Activated CD4-positive, alpha-beta T cell treated with anti-CD3 and anti-CD28 coated beads, Interleukin-2, amount 10 ng/mL, durations not matched to agents 7 days and 5 days (primary cell): ENCODE data around the gene RPP21. TPM values are rescaled to one million over a fixed set of nuclear protein-coding genes. Genes with fewer than 3 reads are reported as not detected.

Source experiments
- CTCF ChIA-PET: fragments of 350-600 bp; sonication (Branson Sonifier 250); formaldehyde crosslinking; loops from one replicate; lab custom pipeline; 2021; ENCODE audit warnings: antibody characterized with exemption; lab: Charles Lee
- POLR2A ChIA-PET: fragments of 350-600 bp; sonication (Branson Sonifier 250); formaldehyde crosslinking; loops from one replicate; lab custom pipeline; 2021; ENCODE audit warnings: antibody characterized with exemption; lab: Charles Lee
- DNase-seq: peaks from one replicate; pipeline ENCODE4 v3.0.0-alpha.2; 2020
- H3K27ac Mint-ChIP-seq: one replicate; pipeline ENCODE4 v1.8.0; 2021; ENCODE audit warnings: mild to moderate bottlenecking, moderate library complexity, mixed read lengths
- H3K27me3 Mint-ChIP-seq: one replicate; pipeline ENCODE4 v1.8.0; 2021; ENCODE audit warnings: mixed read lengths
- H3K36me3 Mint-ChIP-seq: one replicate; pipeline ENCODE4 v1.8.0; 2021; ENCODE audit warnings: low read depth, mixed read lengths
- H3K4me1 Mint-ChIP-seq: one replicate; pipeline ENCODE4 v1.8.0; 2021; ENCODE audit warnings: mixed read lengths
- H3K4me3 Mint-ChIP-seq: one replicate; pipeline ENCODE4 v1.8.0; 2021; ENCODE audit warnings: mild to moderate bottlenecking, moderate library complexity, mixed read lengths
- H3K9me3 Mint-ChIP-seq: one replicate; pipeline ENCODE4 v1.8.0; 2021; ENCODE audit warnings: mixed read lengths
- total RNA-seq, 2 experiments: library from RNA; stranded (reverse); gene quantifications; one replicate each; pipeline ENCODE4 v1.2.3, GENCODE V29; 2021

The RPP21 gene
- total RNA-seq, 2 experiments from 2014 or later, result 37.5 to 42.7 TPM

GRCh38 chr6:30322527-30323501 is 22.1 kb upstream of the RPP21 start:
- CTCF ChIA-PET, result no interaction called here
- H3K27me3 Mint-ChIP-seq, result no peaks in the 10 kb centered on the region
- peaks cover 78% of the 10 kb centered on the region for H3K4me1 Mint-ChIP-seq
- H3K4me3 Mint-ChIP-seq, result peak overlapping the region; percentile 26
- peak overlapping the region; percentile 68 for H3K27ac Mint-ChIP-seq
- POLR2A ChIA-PET, result interaction anchor here (0.6 kb wide), 1 partner anchor 16 kb away, joined by 3 read pairs; no protein-coding TSS in a partner anchor
- peaks cover 35% of the 10 kb centered on the region for H3K36me3 Mint-ChIP-seq
- H3K9me3 Mint-ChIP-seq, result no peaks in the 10 kb centered on the region
- DNase-seq, result no peak

GRCh38 chr6:30323806-30324205 is 21.1 kb upstream of the RPP21 start:
- Mint-ChIP-seq H3K27ac (no peak overlapping the region), H3K4me3 (no peak overlapping the region), H3K36me3 (peaks cover 31% of the 10 kb centered on the region), H3K4me1 (peaks cover 76% of the 10 kb centered on the region), H3K27me3 (no peaks in the 10 kb centered on the region), H3K9me3 (no peaks in the 10 kb centered on the region)
- DNase-seq, result no peak
- CTCF ChIA-PET, result no interaction called here
- POLR2A ChIA-PET, result interaction anchor here (0.6 kb wide), 1 partner anchor 15 kb away, joined by 3 read pairs; no protein-coding TSS in a partner anchor

GRCh38 chr6:30325150-30325872 is 19.6 kb upstream of the RPP21 start:
- DNase-seq, result peak; percentile 86
- Mint-ChIP-seq H3K36me3 (peaks cover 35% of the 10 kb centered on the region), H3K27ac (peak overlapping the region; percentile 97), H3K4me3 (peak overlapping the region; percentile 90), H3K4me1 (peaks cover 68% of the 10 kb centered on the region), H3K27me3 (no peaks in the 10 kb centered on the region), H3K9me3 (no peaks in the 10 kb centered on the region)
- CTCF ChIA-PET, result interaction anchor here (0.7 kb wide), 1 partner anchor 106 kb away, joined by 3 read pairs; no protein-coding TSS in a partner anchor
- POLR2A ChIA-PET, result interaction anchor here (0.6 to 1.2 kb wide), 3 partner anchors 10 to 464 kb away, joined by 3 to 4 read pairs (median 3); partner anchors contain the start of gene TRIM26

GRCh38 chr6:30325873-30326525 is 19.0 kb upstream of the RPP21 start:
- ChIA-PET CTCF (interaction anchor here (0.7 to 1.0 kb wide), 2 partner anchors 22 to 107 kb away, joined by 3 read pairs; no protein-coding TSS in a partner anchor), POLR2A (interaction anchor here (0.6 to 1.2 kb wide), 3 partner anchors 11 to 464 kb away, joined by 3 to 4 read pairs (median 3); partner anchors contain the start of gene TRIM26)
- no peaks in the 10 kb centered on the region for H3K27me3 Mint-ChIP-seq
- H3K9me3 Mint-ChIP-seq, result no peaks in the 10 kb centered on the region
- peak; percentile 81 for DNase-seq
- peaks cover 63% of the 10 kb centered on the region for H3K4me1 Mint-ChIP-seq
- peak overlapping the region; percentile 97 for H3K27ac Mint-ChIP-seq
- peak overlapping the region; percentile 90 for H3K4me3 Mint-ChIP-seq
- peaks cover 32% of the 10 kb centered on the region for H3K36me3 Mint-ChIP-seq

GRCh38 chr6:30326526-30327231 is 18.3 kb upstream of the RPP21 start, which contains the start of gene TRIM39:
TRIM39 (plus strand) TSS chr6:30326927; CDS start chr6:30329318, 2,391 bp downstream.
- H3K9me3 Mint-ChIP-seq, result no peaks in the 10 kb centered on the region
- peak within 1 kb of the TSS; percentile 90 for H3K4me3 Mint-ChIP-seq
- peak within 1 kb of the TSS; percentile 97 for H3K27ac Mint-ChIP-seq
- ChIA-PET CTCF (interaction anchor here (1.0 kb wide), 1 partner anchor 21 kb away, joined by 3 read pairs; no protein-coding TSS in a partner anchor), POLR2A (interaction anchor here (0.6 kb wide), 1 partner anchor 113 kb away, joined by 3 read pairs; no protein-coding TSS in a partner anchor)
- peak; percentile 91 for DNase-seq
- H3K27me3 Mint-ChIP-seq, result no peaks in the 10 kb centered on the region
- peaks cover 58% of the 10 kb centered on the region for H3K4me1 Mint-ChIP-seq
- H3K36me3 Mint-ChIP-seq, result peaks cover 35% of the 10 kb centered on the region

GRCh38 chr6:30327232-30327746 is 17.7 kb upstream of the RPP21 start:
- H3K4me3 Mint-ChIP-seq, result peak overlapping the region; percentile 90
- peaks cover 36% of the 10 kb centered on the region for H3K36me3 Mint-ChIP-seq
- CTCF ChIA-PET, result interaction anchor here (1.0 kb wide), 1 partner anchor 20 kb away, joined by 3 read pairs; no protein-coding TSS in a partner anchor
- peaks cover 53% of the 10 kb centered on the region for H3K4me1 Mint-ChIP-seq
- DNase-seq, result no peak
- H3K9me3 Mint-ChIP-seq, result no peaks in the 10 kb centered on the region
- H3K27me3 Mint-ChIP-seq, result no peaks in the 10 kb centered on the region
- H3K27ac Mint-ChIP-seq, result peak overlapping the region; percentile 96
- POLR2A ChIA-PET, result interaction anchor here (0.6 kb wide), 1 partner anchor 114 kb away, joined by 3 read pairs; no protein-coding TSS in a partner anchor

- Mint-ChIP-seq H3K9me3 (no peaks in the 10 kb centered on the region), H3K4me1 (peaks cover 43% of the 10 kb centered on the region), H3K27ac (no peak overlapping the region), H3K4me3 (peak overlapping the region; percentile 90), H3K27me3 (no peaks in the 10 kb centered on the region), H3K36me3 (peaks cover 31% of the 10 kb centered on the region)
- no peak for DNase-seq
- POLR2A ChIA-PET, result no interaction called here
- CTCF ChIA-PET, result interaction anchor here (1.6 kb wide), 1 partner anchor 9 kb away, joined by 4 read pairs; no protein-coding TSS in a partner anchor
These were observed 16.6 kb upstream of the RPP21 start for GRCh38 chr6:30328397-30328796.

- no peak overlapping the region for H3K27ac Mint-ChIP-seq
- H3K36me3 Mint-ChIP-seq, result peaks cover 33% of the 10 kb centered on the region
- ChIA-PET POLR2A (no interaction called here), CTCF (interaction anchor here (0.6 to 1.6 kb wide), 2 partner anchors 8 to 138 kb away, joined by 3 to 4 read pairs; no protein-coding TSS in a partner anchor)
- H3K9me3 Mint-ChIP-seq, result no peaks in the 10 kb centered on the region
- H3K27me3 Mint-ChIP-seq, result no peaks in the 10 kb centered on the region
- H3K4me1 Mint-ChIP-seq, result peaks cover 34% of the 10 kb centered on the region
- DNase-seq, result no peak
- H3K4me3 Mint-ChIP-seq, result no peak overlapping the region
These were observed 15.6 kb upstream of the RPP21 start for GRCh38 chr6:30329331-30329730.

- no peak overlapping the region for H3K4me3 Mint-ChIP-seq
- H3K4me1 Mint-ChIP-seq, result peaks cover 18% of the 10 kb centered on the region
- DNase-seq, result no peak
- ChIA-PET CTCF (interaction anchor here (1.0 kb wide), 1 partner anchor 24 kb away, joined by 3 read pairs; no protein-coding TSS in a partner anchor), POLR2A (no interaction called here)
- no peak overlapping the region for H3K27ac Mint-ChIP-seq
- no peaks in the 10 kb centered on the region for H3K9me3 Mint-ChIP-seq
- H3K27me3 Mint-ChIP-seq, result no peaks in the 10 kb centered on the region
- peaks cover 48% of the 10 kb centered on the region for H3K36me3 Mint-ChIP-seq
These were observed 13.0 kb upstream of the RPP21 start for GRCh38 chr6:30331981-30332380.

- Mint-ChIP-seq H3K4me3 (no peak overlapping the region), H3K36me3 (peaks cover 52% of the 10 kb centered on the region), H3K4me1 (no peaks in the 10 kb centered on the region), H3K27ac (no peak overlapping the region), H3K9me3 (no peaks in the 10 kb centered on the region), H3K27me3 (no peaks in the 10 kb centered on the region)
- no peak for DNase-seq
- POLR2A ChIA-PET, result no interaction called here
- CTCF ChIA-PET, result no interaction called here
These were observed 10.7 kb upstream of the RPP21 start for GRCh38 chr6:30334075-30334783.
